Measurements from ENCODE around the gene IRF2BPL. TPM values are rescaled to one million over a fixed set of nuclear protein-coding genes. Genes with fewer than 3 reads are reported as not detected.

IRF2BPL gene
- total RNA-seq, 1 donor from 2014 or later, result 14.5 TPM

DNA sequence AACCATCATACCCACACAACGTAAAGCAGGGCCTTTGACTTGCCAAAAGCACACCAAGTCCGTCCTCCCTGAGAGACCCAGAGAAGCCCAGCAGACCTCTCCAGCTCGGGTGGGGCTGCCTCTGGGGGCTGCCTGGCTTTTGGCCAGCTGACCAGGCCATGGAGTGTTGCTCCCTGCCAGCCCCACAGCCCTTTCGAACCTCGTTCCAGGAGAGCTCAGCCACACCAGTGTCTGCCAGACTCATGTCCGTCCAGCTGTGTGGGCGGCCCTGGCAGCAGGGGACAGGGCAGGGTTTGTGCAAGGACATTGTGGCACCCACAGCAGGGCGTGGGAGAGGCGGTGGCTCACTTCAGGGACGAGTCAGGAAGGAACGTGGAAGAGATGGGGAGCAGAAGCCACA is 22.6 kb upstream of the IRF2BPL start:
- Mint-ChIP-seq H3K9me3 (no peaks in the 10 kb centered on the region), H3K27me3 (no peaks in the 10 kb centered on the region), H3K36me3 (ENCODE audit: low read depth) (no peaks in the 10 kb centered on the region), H3K4me3 (no peak overlapping the region), H3K4me1 (peaks cover 8% of the 10 kb centered on the region), H3K27ac (no peak overlapping the region)
- CTCF ChIA-PET, result interaction anchor here (0.9 to 6.4 kb wide), 7 partner anchors 10 to 177 kb away, joined by 3 to 73 read pairs (median 4); no protein-coding TSS in a partner anchor
- no peak for DNase-seq
- intact Hi-C loops (cut with micrococcal nuclease), result no loop called here
- no peak for TF ChIP-seq CTCF (IDR thresholded peaks at IDR 0.05)
- POLR2A ChIA-PET, result interaction anchor here (1.0 kb wide), 1 partner anchor 23 kb away, joined by 7 read pairs; no protein-coding TSS in a partner anchor
- no peak for ATAC-seq (ENCODE audit: low read depth)

GRCh38 chr14:77046721-77047120 is 18.2 kb upstream of the IRF2BPL start:
- Mint-ChIP-seq H3K27ac (no peak overlapping the region), H3K4me1 (peaks cover 28% of the 10 kb centered on the region), H3K4me3 (no peak overlapping the region), H3K9me3 (no peaks in the 10 kb centered on the region), H3K36me3 (ENCODE audit: low read depth) (no peaks in the 10 kb centered on the region), H3K27me3 (no peaks in the 10 kb centered on the region)
- TF ChIP-seq CTCF (IDR thresholded peaks at IDR 0.05), result no peak
- ChIA-PET CTCF (interaction anchor here (2.2 kb wide), 1 partner anchor 133 kb away, joined by 6 read pairs; no protein-coding TSS in a partner anchor), POLR2A (interaction anchor here (1.0 kb wide), 1 partner anchor 19 kb away, joined by 3 read pairs; the partner anchor contains the start of gene IRF2BPL)
- ATAC-seq (ENCODE audit: low read depth), result no peak
- intact Hi-C loops (cut with micrococcal nuclease), result loop anchor here (10.0 kb wide), 1 partner anchor 568 kb away; the partner anchor contains the start of gene SPTLC2
- DNase-seq, result no peak

DNA sequence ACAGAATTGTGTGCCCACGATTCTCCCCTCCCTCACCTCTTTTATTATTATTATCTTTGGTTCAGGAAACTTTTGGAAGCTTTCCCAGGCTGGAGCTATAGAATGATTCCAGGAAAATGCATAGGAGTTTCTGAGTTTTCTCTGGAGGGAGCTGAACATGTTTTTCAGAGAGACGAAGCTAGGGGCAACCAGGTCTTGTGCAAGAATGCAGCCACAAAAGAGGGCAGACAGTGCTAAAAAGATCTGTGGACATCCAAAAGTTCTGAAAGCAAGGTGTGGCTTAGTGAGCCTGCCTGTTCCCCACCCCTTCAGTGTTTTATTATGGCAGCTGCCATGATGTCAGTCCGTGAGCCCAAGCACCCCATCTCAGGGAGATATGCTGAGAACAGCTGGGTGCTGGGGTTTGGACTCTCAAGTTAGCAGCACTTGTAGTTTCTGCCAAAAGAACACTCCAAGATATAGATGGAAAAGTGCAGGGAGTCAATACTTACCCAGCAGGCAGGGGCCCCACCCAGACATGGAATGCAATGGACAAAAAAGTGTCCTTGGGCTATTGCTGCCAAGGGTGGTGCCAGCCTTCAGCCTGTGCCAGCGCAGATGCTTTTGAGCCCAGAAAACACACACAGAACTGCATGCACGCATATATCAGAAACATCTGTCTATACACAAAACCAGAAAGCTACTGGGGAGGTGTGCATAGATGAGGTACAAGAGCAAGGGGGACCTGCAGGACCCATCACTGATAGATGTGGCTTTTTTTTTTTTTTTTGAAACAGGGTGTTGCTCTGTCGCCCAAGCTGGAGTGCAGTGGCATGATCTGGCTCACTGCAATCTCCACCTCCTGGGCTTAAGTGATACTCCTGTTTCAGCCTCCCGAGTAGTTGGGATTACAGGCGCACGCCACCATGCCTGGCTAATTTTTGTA is 17.0 kb upstream of the IRF2BPL start:
- CTCF ChIA-PET, result interaction anchor here (1.4 to 4.1 kb wide), 2 partner anchors 8 to 132 kb away, joined by 4 to 15 read pairs; no protein-coding TSS in a partner anchor
- intact Hi-C loops (cut with micrococcal nuclease), result loop anchor here (10.0 kb wide), 1 partner anchor 569 kb away; the partner anchor contains the start of gene SPTLC2
- ATAC-seq (ENCODE audit: low read depth), result no peak
- H3K27ac Mint-ChIP-seq, result no peak overlapping the region
- TF ChIP-seq CTCF (IDR thresholded peaks at IDR 0.05), result no peak
- H3K36me3 Mint-ChIP-seq (ENCODE audit: low read depth), result no peaks in the 10 kb centered on the region
- DNase-seq, result no peak
- POLR2A ChIA-PET, result interaction anchor here (1.0 to 1.5 kb wide), 3 partner anchors 18 to 84 kb away, joined by 3 to 5 read pairs (median 5); partner anchors contain the start of gene IRF2BPL
- no peak overlapping the region for H3K4me3 Mint-ChIP-seq
- H3K9me3 Mint-ChIP-seq, result no peaks in the 10 kb centered on the region
- no peaks in the 10 kb centered on the region for H3K27me3 Mint-ChIP-seq
- H3K4me1 Mint-ChIP-seq, result peaks cover 40% of the 10 kb centered on the region

GRCh38 chr14:77044783-77045237 is 16.3 kb upstream of the IRF2BPL start:
- DNase-seq (no peak), ATAC-seq (ENCODE audit: low read depth) (no peak)
- no peak overlapping the region for H3K4me3 Mint-ChIP-seq
- H3K27ac Mint-ChIP-seq, result no peak overlapping the region
- peaks cover 45% of the 10 kb centered on the region for H3K4me1 Mint-ChIP-seq
- no peaks in the 10 kb centered on the region for H3K27me3 Mint-ChIP-seq
- no peaks in the 10 kb centered on the region for H3K9me3 Mint-ChIP-seq
- ChIA-PET CTCF (interaction anchor here (0.7 to 4.1 kb wide), 5 partner anchors 9 to 140 kb away, joined by 3 to 15 read pairs (median 3); no protein-coding TSS in a partner anchor), POLR2A (interaction anchor here (1.1 to 1.5 kb wide), 2 partner anchors 20 to 83 kb away, joined by 5 read pairs; no protein-coding TSS in a partner anchor)
- no peaks in the 10 kb centered on the region for H3K36me3 Mint-ChIP-seq (ENCODE audit: low read depth)
- no peak for TF ChIP-seq CTCF (IDR thresholded peaks at IDR 0.05)
- intact Hi-C loops (cut with micrococcal nuclease), result loop anchor here (5.0 to 10.0 kb wide), 2 partner anchors 233 to 570 kb away; partner anchors contain the start of genes ANGEL1 and SPTLC2

Data from activated B cell treated with CpG ODN at 0.5 μM for 24 hours (primary cell).